GM18909 (cell line): Measurements from ENCODE around the gene CYB561D1.

Experiments
- ATAC-seq: cut with Tn5 transposase; IDR thresholded peaks from one replicate; pipeline ENCODE4 v1.9.1; 2021; ENCODE audit warnings: mild to moderate bottlenecking; ENCODE audit not compliant: unreplicated experiment, poor library complexity

Gene CYB561D1

GRCh38 chr1:109527098-109527811 is 33.4 kb downstream of the CYB561D1 start:
- ATAC-seq: peak; percentile 72

- ATAC-seq: no peak
These were observed 34.2 kb downstream of the CYB561D1 start for GRCh38 chr1:109527846-109528695.

- ATAC-seq: no peak
These were observed 34.8 kb downstream of the CYB561D1 start for GRCh38 chr1:109528712-109529111.

GRCh38 chr1:109529881-109530456 is 36.1 kb downstream of the CYB561D1 start:
- no peak for ATAC-seq

- no peak for ATAC-seq
These were observed 36.7 kb downstream of the CYB561D1 start for GRCh38 chr1:109530457-109531087.

- no peak for ATAC-seq
These were observed 37.5 kb downstream of the CYB561D1 start for GRCh38 chr1:109531380-109531779.

GRCh38 chr1:109531826-109532364 is 38.0 kb downstream of the CYB561D1 start:
- no peak for ATAC-seq

- ATAC-seq: peak; percentile 66
These were observed 38.7 kb downstream of the CYB561D1 start for GRCh38 chr1:109532365-109533136.

GRCh38 chr1:109534307-109534858 is 40.5 kb downstream of the CYB561D1 start:
- no peak for ATAC-seq

- ATAC-seq: no peak
These were observed 41.6 kb downstream of the CYB561D1 start for GRCh38 chr1:109535481-109535880.

GRCh38 chr1:109535971-109536491 is 42.1 kb downstream of the CYB561D1 start:
- ATAC-seq: no peak

GRCh38 chr1:109537450-109538178 is 43.7 kb downstream of the CYB561D1 start:
- no peak for ATAC-seq

- ATAC-seq: no peak
These were observed 45.1 kb downstream of the CYB561D1 start for GRCh38 chr1:109538827-109539555.

GRCh38 chr1:109539676-109540075 is 45.8 kb downstream of the CYB561D1 start, which contains the start of gene GPR61:
GPR61 (plus strand) TSS chr1:109539872; CDS start chr1:109543023, 3,151 bp downstream.
- ATAC-seq: no peak

- no peak for ATAC-seq
These were observed 47.2 kb downstream of the CYB561D1 start for GRCh38 chr1:109541102-109541501.

- no peak for ATAC-seq
These were observed 48.8 kb downstream of the CYB561D1 start for GRCh38 chr1:109542657-109543056.

GRCh38 chr1:109543283-109543987 is 49.5 kb downstream of the CYB561D1 start:
- no peak for ATAC-seq
